A673 (cell line): ENCODE data around the gene KYAT1. TPM values are rescaled to one million over a fixed set of nuclear protein-coding genes. Genes with fewer than 3 reads are reported as not detected.

Experiments used
- BruUV-seq: library from RNA; stranded (reverse); fragments of 400-500 nt; replicated peaks from 2 replicates; lab custom pipeline; 2021; lab: Mats Ljungman, UMichigan
- CTCF ChIA-PET: fragments of 300-600 bp; sonication (Branson Sonifier 250); formaldehyde crosslinking; loops from one replicate; lab custom pipeline; 2022; ENCODE audit warnings: antibody characterized with exemption; lab: Charles Lee
- POLR2A ChIA-PET: fragments of 300-600 bp; sonication (Branson Sonifier 250); formaldehyde crosslinking; loops from one replicate; lab custom pipeline; 2022; ENCODE audit warnings: antibody characterized with exemption; ENCODE audit not compliant: low non-redundant PET; lab: Charles Lee
- DNase-seq: peaks from one replicate; pipeline ENCODE4 v3.0.0-alpha.2; 2015; ENCODE audit warnings: low spot score
- H3K27ac ChIP-seq: fragments of 200-600 bp; sonication (generic); 2 replicates; pipeline ENCODE4 v1.5.1; 2016; ENCODE audit warnings: mixed run types, low read depth, mild to moderate bottlenecking, mixed read lengths, antibody characterized with exemption, low read length; ENCODE audit not compliant: poor library complexity, severe bottlenecking
- H3K27me3 ChIP-seq: fragments of 200-600 bp; sonication (generic); replicated peaks from 2 replicates; pipeline ENCODE4 v1.6.1; 2017; ENCODE audit warnings: mixed run types, low read depth, mild to moderate bottlenecking, mixed read lengths, antibody characterized with exemption, low read length; ENCODE audit not compliant: insufficient read depth, poor library complexity
- H3K36me3 ChIP-seq: fragments of 200-600 bp; sonication (generic); 2 replicates; pipeline ENCODE4 v1.6.1; 2016; ENCODE audit warnings: mixed run types, mild to moderate bottlenecking, mixed read lengths, antibody characterized with exemption, low read length; ENCODE audit not compliant: insufficient read depth, poor library complexity, severe bottlenecking
- H3K4me1 ChIP-seq: fragments of 200-600 bp; sonication (generic); 2 replicates; pipeline ENCODE4 v1.6.1; 2017; ENCODE audit warnings: mixed run types, mild to moderate bottlenecking, mixed read lengths, antibody characterized with exemption, low read length; ENCODE audit not compliant: insufficient read depth, poor library complexity, severe bottlenecking
- H3K4me3 ChIP-seq: fragments of 200-600 bp; sonication (generic); 2 replicates; pipeline ENCODE4 v1.5.1; 2016; ENCODE audit warnings: low read depth, mixed run types, mild to moderate bottlenecking, mixed read lengths, low read length; ENCODE audit not compliant: poor library complexity, severe bottlenecking
- H3K9me3 ChIP-seq: fragments of 200-600 bp; sonication (generic); 2 replicates; pipeline ENCODE4 v1.6.1; 2016; ENCODE audit warnings: mixed run types, low read depth, mild to moderate bottlenecking, mixed read lengths, antibody characterized with exemption, low read length; ENCODE audit not compliant: poor library complexity, severe bottlenecking
- EZH2 ChIP-seq: fragments of 200-600 bp; sonication (generic); IDR thresholded peaks from 2 replicates; pipeline ENCODE4 v1.6.1; 2017; ENCODE audit warnings: borderline replicate concordance, low read depth, mild to moderate bottlenecking, mixed read lengths, antibody characterized with exemption, low read length; ENCODE audit not compliant: poor library complexity, severe bottlenecking
- intact Hi-C: fragments of 100-400 bp; cut with micrococcal nuclease; formaldehyde crosslinking; loops from one replicate; pipeline ENCODE4 v1.10.0; 2022; ENCODE audit not compliant: unreplicated experiment
- total RNA-seq: library from RNA; stranded (reverse); gene quantifications from 2 replicates; pipeline ENCODE4 v1.2.3, GENCODE V29; 2021
- TF ChIP-seq, protein P1 (sequence below): fragments of 300-800, 200-600 bp; sonication (generic); conservative IDR thresholded peaks from 2 replicates; pipeline ENCODE4 v1.5.1; 2017; ENCODE audit warnings: low read depth, mild to moderate bottlenecking, antibody characterized with exemption, low read length, moderate library complexity, mixed read lengths

Gene KYAT1
- total RNA-seq, 1 experiment from 2014 or later, result 17.9 TPM

DNA sequence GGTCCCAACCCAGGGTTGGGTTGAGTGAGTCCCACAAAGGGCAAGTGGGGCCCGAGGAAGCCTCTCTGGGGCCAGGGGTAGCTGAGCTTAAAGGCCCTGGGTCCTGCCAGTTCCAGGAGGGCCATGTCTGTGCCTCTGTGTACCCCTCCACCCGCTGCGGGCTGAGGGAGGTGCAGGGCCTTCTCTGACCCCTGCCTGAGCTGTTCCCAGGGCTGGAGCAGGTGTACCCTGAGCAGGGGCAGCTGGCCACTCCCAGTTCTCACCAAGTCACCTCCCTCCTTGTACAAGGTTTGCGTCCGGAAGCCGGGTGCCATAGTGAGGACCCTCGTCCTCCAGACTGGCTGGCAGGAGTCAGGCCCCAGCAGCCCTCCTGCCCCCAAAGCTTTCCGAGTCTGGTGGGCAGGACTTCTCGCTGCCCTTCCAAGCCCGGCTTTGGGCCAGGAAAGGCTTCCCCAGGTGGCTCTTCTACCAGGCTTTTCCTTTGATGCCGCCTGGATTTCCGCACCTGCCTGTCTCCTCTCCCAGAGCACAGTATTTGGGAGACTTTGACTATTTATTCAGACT is 72.6 kb downstream of the KYAT1 start:
- ChIA-PET CTCF (no interaction called here), POLR2A (no interaction called here)

DNA sequence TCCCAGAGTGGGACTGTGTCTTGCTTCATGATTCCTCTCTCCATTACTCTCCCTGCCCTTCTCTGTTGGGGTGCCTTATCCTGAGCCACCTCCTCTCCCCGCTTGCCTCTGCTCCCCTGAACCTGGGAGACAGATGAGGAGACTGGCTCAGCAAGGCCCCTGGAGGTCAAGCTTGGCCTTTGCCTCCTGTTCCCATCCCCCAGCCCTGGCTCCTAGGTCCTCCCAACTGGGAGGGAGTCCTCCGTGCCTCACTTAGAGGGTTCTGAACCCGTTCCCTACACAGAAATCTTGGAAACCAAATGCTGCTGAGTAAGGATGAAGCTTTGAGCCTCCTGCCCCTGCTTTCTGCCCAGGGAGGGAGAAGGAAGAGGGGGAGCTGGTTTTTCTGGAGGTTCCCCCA is 73.2 kb downstream of the KYAT1 start:
- intact Hi-C loops, result no loop called here
- DNase-seq, result no peak
- Histone ChIP-seq H3K27ac (no peak overlapping the region), H3K4me1 (no peaks in the 10 kb centered on the region), H3K9me3 (no peaks in the 10 kb centered on the region), H3K36me3 (peaks cover 13% of the 10 kb centered on the region), H3K4me3 (no peak overlapping the region), H3K27me3 (no peaks in the 10 kb centered on the region)
- no TSS peak for BruUV-seq
- no peak for TF ChIP-seq EZH2
- TF ChIP-seq, protein P1, sequence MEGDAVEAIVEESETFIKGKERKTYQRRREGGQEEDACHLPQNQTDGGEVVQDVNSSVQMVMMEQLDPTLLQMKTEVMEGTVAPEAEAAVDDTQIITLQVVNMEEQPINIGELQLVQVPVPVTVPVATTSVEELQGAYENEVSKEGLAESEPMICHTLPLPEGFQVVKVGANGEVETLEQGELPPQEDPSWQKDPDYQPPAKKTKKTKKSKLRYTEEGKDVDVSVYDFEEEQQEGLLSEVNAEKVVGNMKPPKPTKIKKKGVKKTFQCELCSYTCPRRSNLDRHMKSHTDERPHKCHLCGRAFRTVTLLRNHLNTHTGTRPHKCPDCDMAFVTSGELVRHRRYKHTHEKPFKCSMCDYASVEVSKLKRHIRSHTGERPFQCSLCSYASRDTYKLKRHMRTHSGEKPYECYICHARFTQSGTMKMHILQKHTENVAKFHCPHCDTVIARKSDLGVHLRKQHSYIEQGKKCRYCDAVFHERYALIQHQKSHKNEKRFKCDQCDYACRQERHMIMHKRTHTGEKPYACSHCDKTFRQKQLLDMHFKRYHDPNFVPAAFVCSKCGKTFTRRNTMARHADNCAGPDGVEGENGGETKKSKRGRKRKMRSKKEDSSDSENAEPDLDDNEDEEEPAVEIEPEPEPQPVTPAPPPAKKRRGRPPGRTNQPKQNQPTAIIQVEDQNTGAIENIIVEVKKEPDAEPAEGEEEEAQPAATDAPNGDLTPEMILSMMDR, result no peak
- POLR2A ChIA-PET, result no interaction called here
- CTCF ChIA-PET, result no interaction called here

More for the DNA sequence above, 72.6 kb downstream of the KYAT1 start:
- intact Hi-C loops, result no loop called here
- Histone ChIP-seq H3K27ac (no peak overlapping the region), H3K4me3 (no peak overlapping the region), H3K4me1 (no peaks in the 10 kb centered on the region), H3K27me3 (no peaks in the 10 kb centered on the region), H3K9me3 (no peaks in the 10 kb centered on the region), H3K36me3 (peaks cover 11% of the 10 kb centered on the region)
- no TSS peak for BruUV-seq
- no peak for TF ChIP-seq EZH2
- TF ChIP-seq, protein P1, result no peak
- DNase-seq, result no peak

GRCh38 chr9:128807827-128808226 is 73.9 kb downstream of the KYAT1 start:
- no peaks in the 10 kb centered on the region for H3K9me3 ChIP-seq
- ChIA-PET POLR2A (no interaction called here), CTCF (no interaction called here)
- intact Hi-C loops, result no loop called here
- BruUV-seq, result no TSS peak
- H3K4me1 ChIP-seq, result no peaks in the 10 kb centered on the region
- H3K4me3 ChIP-seq, result no peak overlapping the region
- H3K36me3 ChIP-seq, result peaks cover 16% of the 10 kb centered on the region
- DNase-seq, result no peak
- H3K27me3 ChIP-seq, result no peaks in the 10 kb centered on the region
- H3K27ac ChIP-seq, result no peak overlapping the region
- no peak for TF ChIP-seq EZH2
- TF ChIP-seq, protein P1, result no peak
